Colon (tissue), 2 donors: ENCODE results near the gene KRT32.
"Not testable (repeated sequence)": the region's sequence is repeated elsewhere in the genome, so short reads cannot be mapped to it uniquely, and the experiment has no call there.

Experiments used
- FAIRE-seq: peaks from 2 replicates; lab custom pipeline; 2012; peaks lifted over from hg19 to GRCh38; lab: Jason Lieb, UNC
- donor health status: control.
- donor health status: control.

KRT32 gene

DNA sequence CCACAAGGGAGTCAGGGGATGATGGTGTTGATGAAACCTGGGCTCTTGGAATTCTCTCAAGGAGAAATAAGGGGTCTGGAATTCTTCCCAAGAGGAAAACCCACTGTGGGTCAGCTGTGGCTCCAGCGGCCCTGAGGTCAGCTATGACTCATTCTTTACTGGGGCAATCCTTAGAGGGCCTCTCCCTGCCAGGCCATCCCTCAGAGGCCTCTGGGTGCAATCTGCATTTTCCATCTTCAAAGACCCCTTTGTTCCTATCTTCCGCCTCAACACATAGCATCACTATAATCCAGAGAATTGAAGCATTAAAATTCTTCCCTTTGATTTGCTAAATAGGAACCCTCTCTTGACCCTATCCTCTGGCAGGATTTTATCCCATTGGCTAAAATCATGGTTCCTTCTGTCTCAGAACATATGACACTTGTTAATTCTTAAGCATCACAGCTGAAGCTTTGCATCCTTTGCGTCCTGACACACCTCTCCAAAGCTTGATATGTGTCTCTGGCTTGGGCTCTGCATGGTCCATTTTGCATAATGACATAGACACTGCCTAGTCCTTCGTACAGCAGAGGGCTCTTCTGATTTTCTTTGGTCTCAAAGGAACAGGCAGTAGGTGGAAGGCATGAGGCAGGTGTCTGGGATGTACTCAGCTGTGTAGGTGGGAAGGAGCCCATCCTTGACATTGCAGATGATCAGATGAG is 38.4 kb downstream of the KRT32 start:
- no peak for FAIRE-seq

- FAIRE-seq = no peak
Measured at GRCh38 chr17:41424111-41424635, 43.0 kb downstream of the KRT32 start, which contains the start of gene KRT37. Gene KRT37 (minus strand): TSS chr17:41424585. CDS start chr17:41424523, 62 bp downstream.

DNA sequence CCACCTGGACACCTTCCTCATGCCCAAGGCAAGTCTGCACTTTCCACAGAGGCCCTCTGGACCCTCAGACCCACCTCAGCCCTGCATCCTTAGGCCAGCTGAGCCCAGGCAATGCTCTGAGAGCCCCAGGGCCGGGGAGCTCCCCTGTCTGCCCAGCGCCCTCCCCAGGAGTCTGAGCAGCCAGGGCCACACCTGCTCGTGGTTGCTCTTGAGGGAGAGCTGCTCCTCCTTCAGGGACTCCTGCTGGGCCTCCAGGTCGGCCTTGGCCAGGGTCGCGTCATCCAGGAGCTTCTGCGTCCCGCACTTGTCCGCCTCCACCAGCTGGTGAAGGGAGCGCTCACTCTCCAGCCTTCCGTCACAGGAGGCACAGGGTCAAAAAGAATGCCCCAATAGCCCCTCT is 44.6 kb downstream of the KRT32 start:
- FAIRE-seq = not testable (repeated sequence)

GRCh38 chr17:41421617-41422016 is 45.6 kb downstream of the KRT32 start:
- no peak for FAIRE-seq

- FAIRE-seq = no peak
Measured at GRCh38 chr17:41421116-41421515, 46.1 kb downstream of the KRT32 start.

GRCh38 chr17:41420134-41420533 is 47.1 kb downstream of the KRT32 start:
- no peak for FAIRE-seq

DNA sequence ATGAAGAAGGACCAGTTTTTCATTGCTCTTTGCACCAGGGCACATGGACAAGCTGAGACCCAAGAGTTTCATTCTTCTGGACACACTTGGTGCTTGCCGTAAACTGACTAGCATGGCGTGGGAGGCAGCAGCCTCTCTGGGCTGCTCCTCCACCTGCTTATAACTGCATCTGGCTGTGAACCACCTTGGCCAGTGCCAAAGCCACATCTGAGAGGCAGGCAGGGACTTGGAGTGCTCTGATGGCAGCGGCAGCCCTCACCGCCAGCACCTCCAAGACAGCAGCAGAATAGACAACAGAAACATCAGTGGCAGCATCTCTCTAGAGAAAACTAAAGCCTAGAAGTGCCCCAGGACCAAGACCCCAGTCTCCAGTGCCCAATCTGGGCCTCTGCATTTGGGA is 47.5 kb downstream of the KRT32 start:
- no peak for FAIRE-seq

DNA sequence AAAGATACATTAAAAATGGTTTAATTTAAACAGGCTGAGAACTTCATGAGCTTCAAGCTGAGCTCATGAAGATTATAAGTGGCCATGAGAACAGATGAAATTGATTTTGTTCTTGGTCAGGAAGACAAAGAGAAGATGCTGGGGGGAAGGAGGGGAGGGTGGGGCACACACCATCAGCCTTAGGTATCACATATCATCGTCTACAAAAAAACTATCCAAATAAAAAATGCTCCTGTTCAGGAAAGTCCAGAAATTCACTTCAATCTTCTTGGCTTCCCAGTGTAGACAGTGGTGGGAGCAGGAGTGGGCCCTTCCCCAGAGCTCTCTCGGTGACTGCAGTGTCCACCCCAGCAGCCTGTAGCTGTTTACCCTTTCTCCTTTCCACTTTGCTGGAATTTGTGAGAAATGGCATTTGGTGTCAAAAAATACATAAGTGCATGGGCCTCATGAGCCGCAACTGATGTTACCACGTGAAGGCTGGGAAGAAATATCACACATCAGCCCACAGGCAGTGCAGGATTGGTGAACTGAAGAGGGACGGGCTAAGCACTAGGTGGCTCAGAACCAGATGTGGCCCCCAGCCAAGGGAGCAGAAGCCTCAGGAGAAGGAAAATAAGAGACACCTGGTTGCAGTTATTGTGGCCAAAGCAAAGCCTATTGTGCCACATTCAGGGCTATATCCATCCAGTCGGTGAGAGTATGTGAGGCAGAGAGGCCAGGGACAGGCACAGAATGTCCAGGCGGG is 48.9 kb downstream of the KRT32 start:
- FAIRE-seq = no peak

DNA sequence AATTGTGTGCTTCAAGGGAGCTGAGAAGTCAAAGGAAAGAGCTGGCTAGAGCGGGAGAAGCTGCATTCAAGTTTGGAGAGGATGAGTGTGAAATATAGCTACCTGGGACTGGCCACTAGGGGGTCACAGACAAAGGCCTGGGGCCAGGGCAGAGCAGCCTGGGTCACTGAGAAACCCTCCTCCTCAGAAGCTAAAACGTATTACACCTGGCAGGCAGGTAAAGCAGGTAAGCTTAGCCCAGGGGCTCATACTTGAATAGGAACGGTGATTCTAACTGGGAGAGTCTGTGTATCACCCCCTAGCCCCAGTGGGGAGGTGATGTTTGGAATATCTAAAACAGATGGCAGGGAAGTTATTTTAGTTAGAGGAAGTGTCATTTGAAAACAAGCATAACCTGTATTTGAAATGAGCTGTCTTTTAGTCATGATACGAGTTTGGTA is 49.6 kb downstream of the KRT32 start:
- no peak for FAIRE-seq

GRCh38 chr17:41417127-41417526 is 50.1 kb downstream of the KRT32 start:
- FAIRE-seq = no peak

DNA sequence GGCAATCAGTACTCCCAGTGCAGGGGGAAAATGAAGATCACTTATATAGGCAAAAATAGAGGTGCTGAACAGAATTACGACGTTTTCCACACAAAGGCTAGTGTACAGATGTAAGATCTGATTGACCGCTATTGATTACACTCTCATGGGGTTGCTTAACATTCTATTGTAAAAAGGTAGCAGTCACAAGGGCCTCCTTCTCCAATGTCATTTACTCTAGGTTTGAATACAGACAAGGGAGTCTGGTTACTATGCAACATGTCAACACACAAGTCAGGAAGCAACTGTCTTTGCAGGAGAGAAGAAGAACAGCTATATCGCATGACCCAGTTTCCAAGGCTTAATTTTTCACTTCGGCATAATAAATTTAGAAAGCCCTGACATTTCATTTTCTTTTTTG is 50.7 kb downstream of the KRT32 start:
- no peak for FAIRE-seq

DNA sequence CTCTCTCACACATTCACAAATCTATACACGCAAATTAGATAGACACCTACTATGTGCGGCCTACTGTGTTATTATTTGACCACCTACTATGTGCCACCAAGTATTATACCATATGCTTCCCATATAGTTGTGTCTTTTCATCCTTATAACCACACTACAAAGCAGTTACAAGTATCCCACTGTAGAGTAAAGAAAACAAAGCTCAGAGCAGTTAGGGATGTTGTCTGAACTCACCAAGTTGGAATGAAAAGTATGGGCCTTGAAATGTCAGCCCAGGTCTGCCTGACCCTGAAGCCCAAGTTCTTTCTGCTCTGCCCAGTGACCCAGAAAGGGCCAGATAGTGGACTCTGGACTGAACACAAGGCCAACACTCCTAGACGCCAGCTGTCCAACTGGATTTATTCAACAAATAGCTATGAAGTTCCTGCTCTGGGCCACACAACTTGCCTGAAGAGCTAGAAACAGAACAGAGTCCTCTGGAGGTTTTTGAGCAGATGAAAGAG is 51.3 kb downstream of the KRT32 start:
- no peak for FAIRE-seq

DNA sequence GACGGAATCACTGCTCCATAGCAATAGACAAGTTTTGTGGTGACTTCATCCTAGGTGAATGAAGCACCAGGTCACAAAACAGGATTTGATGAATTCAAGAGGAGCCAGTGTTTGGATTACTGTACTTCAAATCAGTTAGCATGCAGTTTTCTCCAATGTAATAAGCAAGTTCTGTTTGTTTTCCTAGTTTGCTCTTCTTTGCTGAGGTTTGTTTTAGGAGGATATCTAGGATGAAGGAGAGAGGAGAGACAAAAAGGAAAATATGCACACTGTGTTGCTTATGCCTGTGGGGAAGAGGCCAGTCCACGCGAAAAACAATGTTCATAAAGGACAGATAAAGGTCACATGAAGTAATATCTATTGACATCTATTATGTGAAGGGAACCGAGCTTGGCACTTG is 51.8 kb downstream of the KRT32 start:
- no peak for FAIRE-seq

DNA sequence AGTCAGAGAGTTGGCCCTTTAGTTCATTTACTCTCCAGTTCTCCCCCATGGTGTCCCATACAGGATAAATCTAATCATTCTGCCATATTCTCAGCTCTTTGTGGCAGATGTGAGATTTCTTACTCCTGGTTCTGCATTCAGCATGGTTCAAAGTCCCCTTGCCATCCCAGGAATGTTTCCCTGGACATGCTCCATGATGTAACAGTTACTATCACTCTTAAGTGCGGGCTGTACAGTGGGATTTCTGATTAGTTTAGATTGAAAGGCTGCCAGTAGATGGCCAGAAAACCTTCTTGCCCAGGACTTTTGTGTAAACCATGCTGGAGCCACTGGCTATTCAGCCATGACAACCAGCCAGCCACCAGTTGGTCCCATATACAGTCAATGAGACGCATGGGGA is 53.2 kb downstream of the KRT32 start:
- FAIRE-seq = no peak

DNA sequence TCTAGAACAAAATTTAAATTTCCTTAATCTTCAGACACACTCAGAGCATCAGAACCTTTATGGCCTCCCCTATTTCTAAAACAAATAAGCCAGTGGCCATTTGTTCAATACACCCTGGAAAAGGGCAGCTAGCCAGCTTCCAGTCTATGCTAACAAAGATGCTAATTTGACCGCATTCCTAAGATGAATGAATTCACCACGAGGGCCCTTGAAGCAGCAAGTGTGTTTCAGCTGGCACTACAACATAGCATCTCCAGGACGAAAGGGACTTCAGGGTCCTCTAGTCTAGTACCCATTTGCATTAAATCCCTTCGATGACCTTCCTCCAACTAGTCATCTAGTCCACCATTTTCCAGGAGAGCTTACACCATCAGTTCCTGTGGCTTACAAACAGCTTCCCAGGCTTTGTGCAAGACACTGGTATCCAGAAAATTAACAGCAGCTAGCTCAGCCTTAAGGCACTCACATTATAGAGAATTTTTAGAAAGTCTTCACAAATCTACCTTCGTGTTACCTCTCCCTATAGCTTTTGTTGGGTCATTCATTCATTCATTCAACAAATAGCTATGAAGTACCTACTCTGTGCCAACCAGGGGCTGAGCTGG is 53.7 kb downstream of the KRT32 start:
- FAIRE-seq = no peak

DNA sequence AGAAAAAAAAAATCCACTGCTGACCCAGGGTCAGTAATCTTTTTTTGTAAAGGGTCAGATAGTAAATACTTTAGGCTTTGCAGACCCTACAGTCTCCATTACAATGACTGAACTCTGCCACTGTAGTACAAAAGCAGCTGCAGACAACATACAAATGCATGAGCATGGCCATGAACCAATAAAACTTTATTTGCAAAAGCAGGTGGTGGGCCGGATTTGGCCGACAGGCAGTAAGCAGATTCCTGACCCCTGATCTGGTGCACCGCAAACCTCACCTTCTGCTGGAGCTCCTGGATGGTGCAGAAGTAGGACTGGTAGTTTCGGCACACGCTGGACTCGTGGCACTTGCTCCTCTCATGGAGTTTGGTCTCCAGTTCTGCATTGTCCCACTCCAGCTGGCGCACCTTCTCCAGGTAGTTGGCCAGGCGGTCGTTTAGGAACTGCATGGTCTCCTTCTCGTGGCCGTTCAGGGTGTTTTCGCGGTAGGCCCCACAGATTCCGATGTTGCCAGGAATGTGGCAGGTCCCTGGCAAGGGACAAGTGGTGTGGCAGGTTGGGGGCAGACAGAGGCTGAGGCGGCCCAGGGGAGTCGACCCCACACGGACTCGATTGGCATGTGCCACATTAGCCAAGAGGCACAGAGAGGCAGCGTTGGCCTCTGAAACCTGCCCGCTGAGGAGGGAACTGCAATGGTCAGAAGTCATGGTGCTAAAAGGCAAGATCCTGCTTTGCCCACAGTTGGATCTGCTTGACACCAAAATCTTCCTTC is 55.9 kb downstream of the KRT32 start:
- no peak for FAIRE-seq
